ENCODE measurements around the gene ZBTB20. TPM values are rescaled to one million over a fixed set of nuclear protein-coding genes. Genes with fewer than 3 reads are reported as not detected.

Gene ZBTB20
- total and polyA plus RNA-seq, 8 donors: 0.15 to 149 (median 38.5) TPM

- H3K4me1 ChIP-seq: no peaks in the 10 kb centered on the region
- no peaks in the 10 kb centered on the region for H3K36me3 ChIP-seq
- H3K27me3 ChIP-seq: no peaks in the 10 kb centered on the region
- no peak for DNase-seq
- H3K9me3 ChIP-seq: no peaks in the 10 kb centered on the region
- WGBS, 5 donors: 65 to 70% (median 68%) methylated on average over 3 of the region's 3 CpGs
- H3K4me3 ChIP-seq: no peak overlapping the region
- intact Hi-C loops (cut with DNase I; ENCODE audit: low total_unique reads): no loop called here
- no peak for TF ChIP-seq CTCF (IDR thresholded peaks at IDR 0.05)
- TF ChIP-seq POLR2A (IDR thresholded peaks at IDR 0.05): no peak
- H3K27ac ChIP-seq: no peak overlapping the region
Observed at GRCh38 chr3:115052906-115053305, 94.2 kb downstream of the ZBTB20 start.

DNA sequence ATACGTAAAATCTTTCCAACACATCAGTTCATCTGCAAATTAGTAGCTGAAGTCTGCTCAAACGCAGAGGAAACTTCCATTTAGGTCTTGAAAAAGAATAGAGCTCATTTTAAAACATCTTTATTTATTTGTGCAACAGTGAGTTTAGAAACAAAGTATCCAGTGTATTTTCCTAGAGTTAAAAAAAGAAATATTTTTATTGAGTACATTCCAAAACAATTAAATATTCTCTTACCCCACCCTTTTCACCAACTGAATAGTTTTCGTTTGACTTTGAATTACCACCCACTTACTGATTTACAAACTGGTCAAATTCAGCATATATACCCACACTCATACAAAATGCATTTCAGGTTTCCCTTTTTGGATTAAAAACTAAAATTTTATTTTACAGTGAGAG lies 104.7 kb downstream of the ZBTB20 start:
- H3K27ac ChIP-seq: peak overlapping the region in 1 of 5 donors; percentile 4
- intact Hi-C loops (cut with DNase I; ENCODE audit: low total_unique reads): no loop called here
- 54 to 70% (median 57%) methylated on average over 3 of the region's 3 CpGs for WGBS, 5 donors

DNA sequence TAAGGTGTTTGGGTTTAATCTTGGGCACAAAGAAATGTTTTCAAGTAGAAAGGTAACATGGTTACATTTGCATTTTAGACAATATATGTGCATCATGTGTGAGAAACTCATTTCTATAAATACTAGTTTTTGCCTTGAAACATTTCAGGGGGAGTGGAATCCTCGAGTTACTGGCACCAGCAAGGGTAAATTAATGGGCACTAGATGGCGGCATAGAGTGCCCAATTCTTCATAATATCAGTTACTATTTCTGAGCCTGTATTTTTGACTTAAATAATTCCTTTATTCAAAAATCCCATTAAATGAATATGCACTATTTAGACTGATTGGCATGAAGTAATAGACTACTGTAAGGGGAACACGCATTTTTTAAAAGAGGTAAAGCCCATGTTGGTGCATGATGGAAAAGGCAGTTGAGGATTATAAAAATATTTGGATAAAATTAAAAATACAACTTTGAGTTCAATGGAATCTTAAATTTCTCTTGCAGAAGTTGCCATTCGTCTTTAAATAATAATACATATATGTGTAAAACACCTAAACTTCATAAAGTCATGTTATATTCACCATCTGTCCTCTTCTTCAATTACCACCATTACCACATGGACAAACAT lies 106.3 kb downstream of the ZBTB20 start:
- 26 to 42% (median 30%) methylated on average over 4 of the region's 4 CpGs for WGBS, 5 donors
- Histone ChIP-seq H3K27me3 (no peaks in the 10 kb centered on the region), H3K4me1 (peaks cover 0 to 13% (median 8%) of the 10 kb centered on the region in 4 donors), H3K36me3 (no peaks in the 10 kb centered on the region), H3K9me3 (no peaks in the 10 kb centered on the region), H3K4me3 (no peak overlapping the region), H3K27ac (no peak overlapping the region)
- intact Hi-C loops (cut with DNase I; ENCODE audit: low total_unique reads): no loop called here
- peak; percentile 28 to 63 for DNase-seq
- peak in 5 of 7 experiments; percentile 24 to 69 (median 32) for TF ChIP-seq CTCF (IDR thresholded peaks at IDR 0.05)
- TF ChIP-seq EP300 (IDR thresholded peaks at IDR 0.05): no peak

More for the DNA sequence above, 104.7 kb downstream of the ZBTB20 start:
- Histone ChIP-seq H3K4me1 (peaks cover 0 to 13% (median 8%) of the 10 kb centered on the region in 4 donors), H3K27me3 (no peaks in the 10 kb centered on the region), H3K9me3 (no peaks in the 10 kb centered on the region), H3K36me3 (no peaks in the 10 kb centered on the region), H3K4me3 (no peak overlapping the region)
- no peak for DNase-seq
- TF ChIP-seq EP300 (IDR thresholded peaks at IDR 0.05) (no peak), POLR2A (IDR thresholded peaks at IDR 0.05) (no peak), POLR2AphosphoS5 (IDR thresholded peaks at IDR 0.05) (no peak), CTCF (IDR thresholded peaks at IDR 0.05) (no peak)

GRCh38 chr3:115040246-115040645 lies 106.8 kb downstream of the ZBTB20 start:
- Histone ChIP-seq H3K4me1 (peaks cover 0 to 13% (median 8%) of the 10 kb centered on the region in 4 donors), H3K27ac (no peak overlapping the region), H3K9me3 (no peaks in the 10 kb centered on the region), H3K36me3 (no peaks in the 10 kb centered on the region), H3K27me3 (no peaks in the 10 kb centered on the region), H3K4me3 (no peak overlapping the region)
- intact Hi-C loops (cut with DNase I; ENCODE audit: low total_unique reads): no loop called here
- no peak for DNase-seq
- TF ChIP-seq POLR2A (IDR thresholded peaks at IDR 0.05) (no peak), EP300 (IDR thresholded peaks at IDR 0.05) (no peak), POLR2AphosphoS5 (IDR thresholded peaks at IDR 0.05) (no peak), CTCF (IDR thresholded peaks at IDR 0.05) (no peak)

All from stomach (tissue), 9 donors.